ENCODE results near the gene CCT8L2.
"Not testable (repeated sequence)": the region's sequence is repeated elsewhere in the genome, so short reads cannot be mapped to it uniquely, and the experiment has no call there.

CCT8L2 gene, protein sequence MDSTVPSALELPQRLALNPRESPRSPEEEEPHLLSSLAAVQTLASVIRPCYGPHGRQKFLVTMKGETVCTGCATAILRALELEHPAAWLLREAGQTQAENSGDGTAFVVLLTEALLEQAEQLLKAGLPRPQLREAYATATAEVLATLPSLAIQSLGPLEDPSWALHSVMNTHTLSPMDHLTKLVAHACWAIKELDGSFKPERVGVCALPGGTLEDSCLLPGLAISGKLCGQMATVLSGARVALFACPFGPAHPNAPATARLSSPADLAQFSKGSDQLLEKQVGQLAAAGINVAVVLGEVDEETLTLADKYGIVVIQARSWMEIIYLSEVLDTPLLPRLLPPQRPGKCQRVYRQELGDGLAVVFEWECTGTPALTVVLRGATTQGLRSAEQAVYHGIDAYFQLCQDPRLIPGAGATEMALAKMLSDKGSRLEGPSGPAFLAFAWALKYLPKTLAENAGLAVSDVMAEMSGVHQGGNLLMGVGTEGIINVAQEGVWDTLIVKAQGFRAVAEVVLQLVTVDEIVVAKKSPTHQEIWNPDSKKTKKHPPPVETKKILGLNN

DNA sequence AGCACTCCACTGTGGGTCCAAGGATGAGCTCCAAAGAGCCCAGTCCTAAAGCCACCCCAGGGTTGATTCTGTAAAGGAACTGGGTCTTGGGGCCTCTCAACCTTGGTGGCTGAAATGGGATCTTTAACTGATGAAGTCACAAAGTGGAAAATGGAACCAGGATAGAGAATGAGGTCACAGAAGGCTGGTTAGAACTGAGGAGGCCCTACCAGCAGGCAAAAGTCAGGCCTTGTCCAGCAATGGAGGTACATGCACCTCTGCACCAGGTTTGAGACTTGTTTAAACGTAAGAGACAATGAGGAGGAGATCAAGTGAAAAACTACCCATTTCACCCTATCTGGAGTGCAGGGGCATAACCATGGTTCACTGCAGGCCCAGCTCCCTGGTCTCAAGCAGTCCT, at the start of gene CCT8L2:
CCT8L2 (minus strand) TSS at position 101 of the 400 bp plus-strand sequence. CDS start 260 bp downstream, outside the sequence.
- not testable (repeated sequence) for H3K4me2 ChIP-seq (ENCODE audit: low read length); H3K79me2 ChIP-seq (ENCODE audit: low read length); H3K9ac ChIP-seq (ENCODE audit: low read length); H3K4me3 ChIP-seq (ENCODE audit: low read length); H3K27me3 ChIP-seq (ENCODE audit: low read depth, low read length); H3K4me1 ChIP-seq (ENCODE audit: low read length); H3K9me3 ChIP-seq (ENCODE audit: insufficient read depth, low read length); H3K36me3 ChIP-seq (replicated peaks; ENCODE audit: low read depth, low read length); H3K27ac ChIP-seq (ENCODE audit: low read length); H2AFZ ChIP-seq (ENCODE audit: low read depth, low read length); H4K20me1 ChIP-seq (ENCODE audit: insufficient read depth, low read length)

DNA sequence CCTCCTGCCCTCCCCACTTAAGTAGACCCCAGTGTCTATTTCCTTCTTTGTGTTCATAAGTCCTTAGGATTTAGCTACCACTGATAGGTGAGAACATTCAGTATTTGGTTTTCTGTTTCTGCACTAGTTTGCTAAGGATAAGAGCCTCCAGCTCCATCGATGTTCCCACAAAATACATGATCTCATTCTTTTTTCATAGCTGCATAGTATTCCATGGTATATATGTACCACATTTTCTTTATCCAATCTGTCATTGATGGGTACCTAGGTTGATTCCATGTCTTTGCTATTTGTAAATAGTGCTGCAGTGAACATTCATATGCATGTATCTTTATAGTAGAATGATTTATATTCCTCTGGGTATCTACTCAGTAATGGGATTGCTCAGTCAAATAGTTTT, 42.8 kb upstream of the CCT8L2 start:
- H3K4me3 ChIP-seq (ENCODE audit: low read length); H3K4me2 ChIP-seq (ENCODE audit: low read length); H3K27me3 ChIP-seq (ENCODE audit: low read depth, low read length); H3K9ac ChIP-seq (ENCODE audit: low read length); H4K20me1 ChIP-seq (ENCODE audit: insufficient read depth, low read length); H3K4me1 ChIP-seq (ENCODE audit: low read length); H2AFZ ChIP-seq (ENCODE audit: low read depth, low read length); H3K27ac ChIP-seq (ENCODE audit: low read length); H3K36me3 ChIP-seq (replicated peaks; ENCODE audit: low read depth, low read length); H3K79me2 ChIP-seq (ENCODE audit: low read length); H3K9me3 ChIP-seq (ENCODE audit: insufficient read depth, low read length): not testable (repeated sequence)

DNA sequence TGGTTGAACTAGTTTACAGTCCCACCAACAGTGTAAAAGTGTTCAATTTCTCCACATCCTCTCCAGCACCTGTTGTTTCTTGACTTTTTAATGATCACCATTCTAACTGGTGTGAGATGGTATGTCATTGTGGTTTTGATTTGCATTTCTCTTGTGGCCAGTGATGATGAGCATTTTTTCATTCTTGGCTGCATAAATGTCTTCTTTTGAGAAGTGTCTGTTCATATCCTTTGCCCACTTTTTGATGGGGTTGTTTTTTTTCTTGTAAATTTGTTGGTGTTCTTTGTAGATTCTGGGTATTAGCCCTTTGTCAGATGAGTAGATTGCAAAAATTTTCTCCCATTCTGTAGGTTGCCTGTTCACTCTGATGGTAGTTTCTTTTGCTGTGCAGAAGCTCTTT, 41.5 kb upstream of the CCT8L2 start:
- not testable (repeated sequence) for H3K4me3 ChIP-seq (ENCODE audit: low read length)

DNA sequence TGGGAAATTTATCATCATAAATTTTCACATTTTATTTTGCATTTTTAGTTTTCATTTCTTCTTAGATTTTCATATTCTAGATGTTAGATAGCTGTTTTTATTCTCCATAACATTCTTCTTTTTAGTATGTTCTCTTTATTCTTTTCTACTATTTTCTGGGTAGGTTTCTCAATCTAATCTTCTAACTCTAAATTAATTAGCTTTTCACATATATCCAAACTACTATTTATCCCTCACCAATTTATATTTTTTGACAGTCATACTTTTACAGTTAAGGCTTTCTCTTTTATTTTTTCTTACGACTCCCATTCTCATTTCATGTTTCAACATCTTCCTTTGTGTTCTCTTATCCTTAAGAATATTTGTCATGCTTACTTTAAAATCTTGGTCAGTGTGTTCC, 35.9 kb upstream of the CCT8L2 start:
- H3K4me3 ChIP-seq (ENCODE audit: low read length); H3K36me3 ChIP-seq (replicated peaks; ENCODE audit: low read depth, low read length); H2AFZ ChIP-seq (ENCODE audit: low read depth, low read length); H3K27me3 ChIP-seq (ENCODE audit: low read depth, low read length); H3K4me2 ChIP-seq (ENCODE audit: low read length); H3K9ac ChIP-seq (ENCODE audit: low read length); H3K79me2 ChIP-seq (ENCODE audit: low read length); H3K27ac ChIP-seq (ENCODE audit: low read length); H3K9me3 ChIP-seq (ENCODE audit: insufficient read depth, low read length); H3K4me1 ChIP-seq (ENCODE audit: low read length); H4K20me1 ChIP-seq (ENCODE audit: insufficient read depth, low read length): not testable (repeated sequence)

More for the DNA sequence above, 41.5 kb upstream of the CCT8L2 start:
- not testable (repeated sequence) for H3K4me2 ChIP-seq (ENCODE audit: low read length); H3K27ac ChIP-seq (ENCODE audit: low read length); H3K79me2 ChIP-seq (ENCODE audit: low read length); H2AFZ ChIP-seq (ENCODE audit: low read depth, low read length); H3K9ac ChIP-seq (ENCODE audit: low read length); H4K20me1 ChIP-seq (ENCODE audit: insufficient read depth, low read length); H3K36me3 ChIP-seq (replicated peaks; ENCODE audit: low read depth, low read length); H3K27me3 ChIP-seq (ENCODE audit: low read depth, low read length); H3K9me3 ChIP-seq (ENCODE audit: insufficient read depth, low read length); H3K4me1 ChIP-seq (ENCODE audit: low read length)

DNA sequence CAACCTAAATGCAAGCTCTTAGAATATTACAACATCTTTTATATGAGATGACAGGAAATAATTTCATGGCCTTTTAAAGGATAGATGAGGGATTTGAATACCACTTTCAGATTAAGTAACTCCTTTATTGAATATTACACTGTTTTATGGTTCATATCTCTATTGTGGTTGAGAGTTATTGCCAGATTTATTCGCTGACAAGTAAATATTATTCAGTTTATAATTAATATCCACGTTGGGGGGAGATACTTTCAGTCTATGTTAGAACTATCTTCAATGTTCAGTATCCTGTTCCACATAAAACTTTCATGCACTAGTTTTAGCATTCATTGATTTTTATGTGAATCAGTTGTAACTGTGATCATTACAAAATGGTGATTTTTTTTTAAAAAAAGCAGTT, 32.4 kb upstream of the CCT8L2 start:
- H3K4me3 ChIP-seq (ENCODE audit: low read length); H3K9ac ChIP-seq (ENCODE audit: low read length); H3K27ac ChIP-seq (ENCODE audit: low read length); H3K79me2 ChIP-seq (ENCODE audit: low read length); H4K20me1 ChIP-seq (ENCODE audit: insufficient read depth, low read length); H3K4me1 ChIP-seq (ENCODE audit: low read length); H3K27me3 ChIP-seq (ENCODE audit: low read depth, low read length); H3K9me3 ChIP-seq (ENCODE audit: insufficient read depth, low read length); H3K36me3 ChIP-seq (replicated peaks; ENCODE audit: low read depth, low read length); H3K4me2 ChIP-seq (ENCODE audit: low read length); H2AFZ ChIP-seq (ENCODE audit: low read depth, low read length): not testable (repeated sequence)

DNA sequence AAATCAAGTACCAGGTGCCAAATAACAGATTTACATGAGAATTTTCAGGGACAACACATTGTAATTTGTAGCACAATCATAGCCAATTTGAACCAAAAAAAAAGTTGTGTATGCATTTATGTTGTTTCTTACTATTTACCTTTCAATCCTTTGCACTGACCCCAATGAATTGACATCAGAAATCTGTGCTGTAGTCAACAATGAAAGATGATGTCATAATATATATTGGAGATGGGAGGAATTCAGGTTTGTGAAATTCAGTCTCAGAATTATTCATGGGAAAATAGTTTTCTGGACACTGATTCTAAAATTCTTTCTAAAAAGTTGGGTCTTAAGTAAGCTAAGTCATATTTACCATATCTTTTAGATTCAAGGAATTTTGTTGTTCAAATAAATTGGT, 31.0 kb upstream of the CCT8L2 start:
- H3K9me3 ChIP-seq (ENCODE audit: insufficient read depth, low read length); H3K4me2 ChIP-seq (ENCODE audit: low read length); H3K4me3 ChIP-seq (ENCODE audit: low read length); H3K4me1 ChIP-seq (ENCODE audit: low read length); H3K27me3 ChIP-seq (ENCODE audit: low read depth, low read length); H3K36me3 ChIP-seq (replicated peaks; ENCODE audit: low read depth, low read length); H3K9ac ChIP-seq (ENCODE audit: low read length); H3K79me2 ChIP-seq (ENCODE audit: low read length); H4K20me1 ChIP-seq (ENCODE audit: insufficient read depth, low read length); H3K27ac ChIP-seq (ENCODE audit: low read length); H2AFZ ChIP-seq (ENCODE audit: low read depth, low read length): not testable (repeated sequence)

DNA sequence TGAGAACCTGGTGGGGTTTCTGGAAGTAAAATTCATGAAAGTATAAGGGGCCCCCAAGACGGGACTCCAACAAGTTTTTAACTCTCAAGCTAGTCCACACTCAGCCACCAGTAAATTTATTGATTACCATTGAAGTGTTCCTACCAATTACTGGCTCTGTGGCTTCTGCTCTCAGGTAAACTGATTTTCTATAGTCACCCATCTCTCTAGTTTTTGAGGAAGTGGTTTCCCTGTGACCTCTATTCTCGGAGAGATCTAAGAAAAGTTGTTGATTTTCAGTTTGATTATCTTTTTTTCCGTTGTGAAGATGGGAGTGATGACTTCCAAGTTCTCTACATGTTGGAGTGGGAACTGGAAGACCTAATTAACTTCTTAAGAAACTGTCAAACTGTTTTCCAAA, 24.9 kb upstream of the CCT8L2 start:
- not testable (repeated sequence) for H3K27ac ChIP-seq (ENCODE audit: low read length); H3K4me1 ChIP-seq (ENCODE audit: low read length); H3K79me2 ChIP-seq (ENCODE audit: low read length); H2AFZ ChIP-seq (ENCODE audit: low read depth, low read length); H3K36me3 ChIP-seq (replicated peaks; ENCODE audit: low read depth, low read length); H3K4me3 ChIP-seq (ENCODE audit: low read length); H4K20me1 ChIP-seq (ENCODE audit: insufficient read depth, low read length); H3K4me2 ChIP-seq (ENCODE audit: low read length); H3K9ac ChIP-seq (ENCODE audit: low read length); H3K9me3 ChIP-seq (ENCODE audit: insufficient read depth, low read length); H3K27me3 ChIP-seq (ENCODE audit: low read depth, low read length)

DNA sequence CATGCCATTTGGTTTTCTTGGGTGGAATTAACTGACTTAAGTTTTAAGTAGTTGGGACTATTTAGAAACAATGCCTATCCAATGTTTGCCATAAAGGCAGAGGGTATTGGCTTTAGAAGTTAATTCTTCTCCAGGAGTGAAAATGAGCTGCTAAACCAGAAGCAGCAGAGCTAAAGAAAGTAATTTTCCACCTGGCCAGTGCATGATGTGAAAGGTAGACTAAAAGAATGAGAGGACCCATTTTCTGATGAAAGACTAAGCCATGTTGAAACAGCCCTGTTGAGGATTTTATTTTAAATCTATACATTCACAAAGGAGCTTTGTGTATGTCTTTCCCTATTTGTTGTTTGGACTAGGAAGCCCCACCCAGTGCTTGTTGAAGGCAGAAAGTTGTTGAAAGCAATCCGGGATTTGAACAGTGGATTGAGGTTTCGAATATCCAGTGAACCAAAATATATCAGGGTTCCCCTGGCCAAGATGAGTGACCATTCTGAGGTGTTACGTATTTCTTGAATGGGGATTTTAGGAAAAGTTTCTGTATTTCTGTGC, 23.9 kb upstream of the CCT8L2 start:
- not testable (repeated sequence) for H4K20me1 ChIP-seq (ENCODE audit: insufficient read depth, low read length); H3K36me3 ChIP-seq (replicated peaks; ENCODE audit: low read depth, low read length); H3K27ac ChIP-seq (ENCODE audit: low read length); H3K4me1 ChIP-seq (ENCODE audit: low read length); H3K27me3 ChIP-seq (ENCODE audit: low read depth, low read length); H3K79me2 ChIP-seq (ENCODE audit: low read length); H2AFZ ChIP-seq (ENCODE audit: low read depth, low read length); H3K9me3 ChIP-seq (ENCODE audit: insufficient read depth, low read length); H3K4me2 ChIP-seq (ENCODE audit: low read length); H3K4me3 ChIP-seq (ENCODE audit: low read length); H3K9ac ChIP-seq (ENCODE audit: low read length)

DNA sequence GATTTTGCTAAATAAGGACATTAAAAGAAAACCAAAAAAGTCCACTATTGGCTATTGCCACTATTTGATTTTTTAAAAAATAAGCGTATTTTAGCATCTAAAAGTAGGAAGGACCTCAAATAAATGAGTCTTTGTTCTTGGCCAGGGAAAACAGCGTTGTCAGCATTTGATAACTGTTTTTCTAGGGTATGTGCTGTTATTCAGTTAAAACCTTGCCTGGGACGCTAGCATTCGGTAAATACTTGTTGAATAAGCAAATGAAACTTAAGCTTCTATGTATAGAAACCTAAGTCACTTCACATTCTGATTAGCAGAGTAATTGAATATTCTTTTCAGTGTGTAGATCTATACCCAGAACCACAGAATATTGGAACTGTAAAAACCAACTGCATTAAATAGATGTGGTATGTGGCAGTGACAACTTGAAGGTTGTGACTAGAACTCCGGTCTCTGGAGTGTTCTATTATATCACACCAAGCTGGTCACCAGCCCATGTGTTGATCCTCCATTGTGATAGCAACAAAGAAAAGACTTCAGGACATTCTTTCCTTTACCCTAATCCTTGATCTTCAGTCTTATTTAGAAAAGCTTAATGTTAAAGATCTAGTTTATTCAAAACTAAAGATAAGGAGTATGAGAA, 23.1 kb upstream of the CCT8L2 start:
- H3K4me1 ChIP-seq (ENCODE audit: low read length); H2AFZ ChIP-seq (ENCODE audit: low read depth, low read length); H4K20me1 ChIP-seq (ENCODE audit: insufficient read depth, low read length); H3K9me3 ChIP-seq (ENCODE audit: insufficient read depth, low read length); H3K79me2 ChIP-seq (ENCODE audit: low read length); H3K27ac ChIP-seq (ENCODE audit: low read length); H3K4me3 ChIP-seq (ENCODE audit: low read length); H3K27me3 ChIP-seq (ENCODE audit: low read depth, low read length); H3K36me3 ChIP-seq (replicated peaks; ENCODE audit: low read depth, low read length); H3K4me2 ChIP-seq (ENCODE audit: low read length); H3K9ac ChIP-seq (ENCODE audit: low read length): not testable (repeated sequence)
